ENCODE data around the gene RASGRF1.

- TF ChIP-seq CTCF (IDR thresholded peaks at IDR 0.05) (no peak), POLR2A (IDR thresholded peaks at IDR 0.05) (no peak)
Measured at GRCh38 chr15:79031201-79031600, 59.4 kb downstream of the RASGRF1 start.
